HepG2 (cell line): ENCODE data around the gene ATR. TPM values are rescaled to one million over a fixed set of nuclear protein-coding genes. Genes with fewer than 3 reads are reported as not detected.

Experiments used
- ATAC-seq: fragments of 200-7000 bp; cut with Tn5 transposase; 3 replicates; pipeline ENCODE4 v1.9.1; 2020; ENCODE audit warnings: mild to moderate bottlenecking, moderate library complexity
- BruUV-seq: library from RNA; stranded (reverse); fragments of 400-500 nt; replicated peaks from 2 replicates; lab custom pipeline; 2021; lab: Mats Ljungman, UMichigan
- CTCF ChIA-PET: fragments of 300-600 bp; formaldehyde crosslinking; extraction: SDS; loops from one replicate; lab custom pipeline; 2021; ENCODE audit warnings: low total read pairs, inconsistent platforms, low intra/inter-chr PET ratio; lab: Yijun Ruan, JAX
- POLR2A ChIA-PET: fragments of 350-600 bp; sonication (Branson Sonifier 250); formaldehyde crosslinking; loops from one replicate; lab custom pipeline; 2020; ENCODE audit warnings: antibody characterized with exemption, inconsistent platforms; lab: Yijun Ruan, JAX
- DNase-seq: peaks from one replicate; pipeline ENCODE4 v3.0.0-alpha.2; 2015; ENCODE audit warnings: low spot score
- FAIRE-seq: peaks from 3 replicates; lab custom pipeline; 2011; peaks lifted over from hg19 to GRCh38; lab: Jason Lieb, UNC
- H2AFZ ChIP-seq: one replicate; pipeline ENCODE4 v1.6.1; 2011; ENCODE audit warnings: low read length, inconsistent platforms
- H3K27ac ChIP-seq: fragments of 300-600 bp; 3 replicates; pipeline ENCODE4 v1.8.0; 2011; ENCODE audit warnings: mixed run types, mild to moderate bottlenecking, mixed read lengths, low read length, inconsistent platforms; ENCODE audit not compliant: insufficient read depth; ENCODE audit errors: extremely low read length
- H3K27me3 ChIP-seq, 2 experiments: fragments of 200-600 bp in 1 of 2; 2 replicates in 1 of 2; 3 replicates in 1 of 2; pipeline versions ENCODE4 v1.6.0 to v1.8.0; 2011; ENCODE audit warnings: low read length in 2 of 2, mild to moderate bottlenecking in 2 of 2, moderate library complexity in 2 of 2, inconsistent platforms in 1 of 2; ENCODE audit not compliant: insufficient read depth in 2 of 2, control insufficient read depth in 1 of 2
- H3K36me3 ChIP-seq, 2 experiments: fragments of 200-600 bp in 1 of 2; replicated peaks in 1 of 2; 2 replicates in 1 of 2; 3 replicates in 1 of 2; pipeline versions ENCODE4 v1.5.1 to v1.8.0; 2011; ENCODE audit warnings: low read length in 2 of 2, inconsistent platforms in 1 of 2; ENCODE audit not compliant: insufficient read depth in 2 of 2, control insufficient read depth in 1 of 2
- H3K4me1 ChIP-seq: 2 replicates; pipeline ENCODE4 v1.5.1; 2012; ENCODE audit warnings: low read length, inconsistent platforms; ENCODE audit not compliant: insufficient read depth
- H3K4me2 ChIP-seq: 2 replicates; pipeline ENCODE4 v1.6.0; 2011; ENCODE audit warnings: low read depth, low read length, inconsistent platforms
- H3K4me3 ChIP-seq, 3 experiments: fragments of 200-600 bp in 1 of 3; sonication (generic), shearing (Covaris generic) in 1 of 3; replicated peaks in 1 of 3; 2 replicates each; pipeline ENCODE4 v1.5.1; 2011 to 2016; ENCODE audit warnings: low read length in 3 of 3, inconsistent platforms in 2 of 3, low read depth in 2 of 3, mild to moderate bottlenecking in 2 of 3, control low read depth in 1 of 3, mixed read lengths in 1 of 3; ENCODE audit not compliant: insufficient read depth in 1 of 3
- H3K79me2 ChIP-seq: one replicate; pipeline ENCODE4 v1.6.1; 2011; ENCODE audit warnings: low read length, inconsistent platforms; ENCODE audit not compliant: insufficient read depth
- H3K9ac ChIP-seq: 2 replicates; pipeline ENCODE4 v1.6.0; 2011; ENCODE audit warnings: mild to moderate bottlenecking, low read depth, low read length, inconsistent platforms; ENCODE audit not compliant: insufficient read depth
- H3K9me3 ChIP-seq: 2 replicates; pipeline ENCODE4 v1.5.1; 2012; ENCODE audit warnings: mild to moderate bottlenecking, low read length
- H4K20me1 ChIP-seq: 2 replicates; pipeline ENCODE4 v1.6.0; 2011; ENCODE audit warnings: inconsistent platforms, mild to moderate bottlenecking, low read length, moderate library complexity; ENCODE audit not compliant: insufficient read depth
- ARNT ChIP-seq: fragments of 450-650 bp; IDR thresholded peaks from 2 replicates; pipeline ENCODE4 v1.6.1; 2017
- DPF2 ChIP-seq: sonication (generic); formaldehyde crosslinking; IDR thresholded peaks from 2 replicates; pipeline ENCODE4 v1.4.0; 2020; ENCODE audit warnings: mild to moderate bottlenecking, low read depth, missing genetic modification reagents, borderline replicate concordance
- DZIP1 ChIP-seq: sonication (generic); formaldehyde crosslinking; IDR thresholded peaks from 2 replicates; pipeline ENCODE4 v1.5.0; 2020; ENCODE audit warnings: mild to moderate bottlenecking, missing genetic modification reagents
- EP300 ChIP-seq, 3 experiments: sonication (generic) in 1 of 3; formaldehyde crosslinking in 1 of 3; IDR thresholded peaks; 2 replicates each; pipeline versions ENCODE4 v1.5.1 to v1.6.1; 2011 to 2020; ENCODE audit warnings: low read depth in 2 of 3, low read length in 2 of 3, borderline replicate concordance in 1 of 3, improper control_type of control experiment in 1 of 3, mild to moderate bottlenecking in 1 of 3, missing genetic modification reagents in 1 of 3, moderate library complexity in 1 of 3
- GTF3A ChIP-seq: sonication (generic); formaldehyde crosslinking; conservative IDR thresholded peaks from 2 replicates; pipeline ENCODE4 v1.4.0; 2020; ENCODE audit warnings: mild to moderate bottlenecking, missing genetic modification reagents
- HOXA3 ChIP-seq: sonication (generic); formaldehyde crosslinking; IDR thresholded peaks from 2 replicates; pipeline ENCODE4 v1.5.0; 2020; ENCODE audit warnings: missing genetic modification reagents
- HOXA7 ChIP-seq: sonication (generic); formaldehyde crosslinking; IDR thresholded peaks from 2 replicates; pipeline ENCODE4 v1.8.1; 2022; ENCODE audit warnings: mild to moderate bottlenecking, missing genetic modification reagents, moderate library complexity
- KDM5B ChIP-seq: sonication (generic); formaldehyde crosslinking; IDR thresholded peaks from 2 replicates; pipeline ENCODE4 v1.4.0; 2020; ENCODE audit warnings: missing genetic modification reagents, mild to moderate bottlenecking, borderline replicate concordance
- NCOA2 ChIP-seq: sonication (generic); formaldehyde crosslinking; IDR thresholded peaks from 2 replicates; pipeline ENCODE4 v1.8.0; 2022; ENCODE audit warnings: inconsistent platforms
- NR2F1 ChIP-seq, 2 experiments: fragments of 450-650 bp in 1 of 2; formaldehyde crosslinking in 1 of 2; IDR thresholded peaks; 2 replicates each; pipeline versions ENCODE4 v1.5.0 to v1.6.1; 2016 to 2020; ENCODE audit warnings: mild to moderate bottlenecking in 1 of 2, missing compliant biosample characterization in 1 of 2, missing genetic modification reagents in 1 of 2, moderate library complexity in 1 of 2
- PHF8 ChIP-seq: sonication (generic); formaldehyde crosslinking; IDR thresholded peaks from 2 replicates; pipeline ENCODE4 v1.5.0; 2020; ENCODE audit warnings: missing genetic modification reagents
- RFXANK ChIP-seq: IDR thresholded peaks from 2 replicates; pipeline ENCODE4 v1.6.1; 2016
- SATB2 ChIP-seq: sonication (generic); formaldehyde crosslinking; IDR thresholded peaks from 2 replicates; pipeline ENCODE4 v1.5.0; 2020; ENCODE audit warnings: missing genetic modification reagents
- SOX13 ChIP-seq, 3 experiments: fragments of 450-650 bp in 1 of 3; sonication (generic) in 1 of 3; formaldehyde crosslinking in 1 of 3; IDR thresholded peaks in 2 of 3; conservative IDR thresholded peaks in 1 of 3; 2 replicates each; pipeline versions ENCODE4 v1.5.0 to v1.6.1; 2016 to 2020; ENCODE audit warnings: antibody characterized with exemption in 1 of 3, mild to moderate bottlenecking in 1 of 3, missing compliant biosample characterization in 1 of 3, missing genetic modification reagents in 1 of 3, moderate library complexity in 1 of 3
- ZFP82 ChIP-seq: sonication (generic); formaldehyde crosslinking; IDR thresholded peaks from 2 replicates; pipeline ENCODE4 v1.5.1; 2020; ENCODE audit warnings: mild to moderate bottlenecking, missing genetic modification reagents, borderline replicate concordance
- ZMAT5 ChIP-seq: sonication (generic); formaldehyde crosslinking; IDR thresholded peaks from 2 replicates; pipeline ENCODE4 v1.5.0; 2020; ENCODE audit warnings: mild to moderate bottlenecking, low read depth, missing genetic modification reagents, borderline replicate concordance
- ZMYM2 ChIP-seq: sonication (generic); formaldehyde crosslinking; IDR thresholded peaks from 2 replicates; pipeline ENCODE4 v1.8.0; 2022; ENCODE audit warnings: mild to moderate bottlenecking, missing genetic modification reagents
- WGBS: methylation state at CpG from one replicate; pipeline ENCODE4 v1.1.6; 2017; ENCODE audit warnings: low lambda C conversion rate; 5-methylcytosine and 5-hydroxymethylcytosine counted together
- in situ Hi-C: cut with HindIII; loops from 2 replicates; pipeline ENCODE4 v1.10.0; 2017; ENCODE audit warnings: low pct_unique_long_range_greater_than_20kb; ENCODE audit not compliant: extremely low pct_ligation_motif_present
- intact Hi-C: fragments of 100-400 bp; cut with micrococcal nuclease; formaldehyde crosslinking; loops from one replicate; pipeline ENCODE4 v1.10.0; 2022; ENCODE audit not compliant: unreplicated experiment
- polyA plus RNA-seq, 8 experiments: library from polyadenylated mRNA; depleted of rRNA in 3 of 8; stranded (reverse) in 7 of 8; unstranded in 1 of 8; fragments of >200 nt; fragmentation: Illumina TruSeq in 4 of 8; extraction: Trizol in 4 of 8; gene quantifications; 2 replicates each; pipeline versions ENCODE4 v1.2.1 to v1.2.3, GENCODE V29; 2011 to 2016; ENCODE audit warnings: low read depth in 4 of 8, missing spikeins in 1 of 8, mixed read lengths in 1 of 8; ENCODE audit not compliant: insufficient read depth in 1 of 8
- total RNA-seq, 5 experiments: library from RNA; depleted of rRNA; stranded (reverse); fragments of >200 nt; fragmentation: Illumina TruSeq; extraction: Trizol; gene quantifications; 2 replicates each; pipeline ENCODE4 v1.2.3, GENCODE V29; 2016; ENCODE audit warnings: low read depth in 1 of 5

ATR gene
- total and polyA plus RNA-seq, 2 of the 13 experiments (the other 11 are each of a cell fraction or from before 2014, with no cell fraction given) = 6.6 to 17.0 TPM

- H3K79me2 ChIP-seq = no peaks in the 10 kb centered on the region
- no TSS peak for BruUV-seq
- H3K4me3 ChIP-seq = no peak overlapping the region
- ChIA-PET CTCF (no interaction called here), POLR2A (no interaction called here)
- H3K4me1 ChIP-seq = peaks cover 9% of the 10 kb centered on the region
- in situ Hi-C loops (no loop called here), intact Hi-C loops (no loop called here)
- TF ChIP-seq PHF8 (CRISPR knock-in tag) (no peak), NR2F1 (CRISPR knock-in tag; IDR thresholded peaks at IDR 0.05) (no peak), SOX13 (IDR thresholded peaks at IDR 0.05) (no peak), SOX13 (CRISPR knock-in tag; conservative IDR thresholded peaks at IDR 0.05 in 1 of 2, IDR thresholded peaks at IDR 0.05 in 1 of 2) (no peak), HOXA7 (CRISPR knock-in tag) (no peak), NCOA2 (CRISPR knock-in tag) (no peak), ZFP82 (CRISPR knock-in tag) (no peak), ARNT (no peak), EP300 (IDR thresholded peaks at IDR 0.05; ENCODE audit: low read depth in 2 of 2, low read length in 2 of 2) (no peak), EP300 (CRISPR knock-in tag; IDR thresholded peaks at IDR 0.05; ENCODE audit: borderline replicate concordance) (no peak), ZMAT5 (CRISPR knock-in tag) (no peak), ZMYM2 (CRISPR knock-in tag) (no peak), DPF2 (no peak), SATB2 (CRISPR knock-in tag) (no peak), GTF3A (CRISPR knock-in tag) (no peak), HOXA3 (no peak), KDM5B (CRISPR knock-in tag) (no peak), RFXANK (no peak), DZIP1 (CRISPR knock-in tag) (no peak)
- H3K36me3 ChIP-seq = no peaks in the 10 kb centered on the region
- H3K9ac ChIP-seq = no peak overlapping the region
- no peak overlapping the region for H3K4me2 ChIP-seq
- FAIRE-seq (no peak), ATAC-seq (no peak), DNase-seq (no peak)
- H3K9me3 ChIP-seq = no peaks in the 10 kb centered on the region
- no peaks in the 10 kb centered on the region for H3K27me3 ChIP-seq
- no peak overlapping the region for H3K27ac ChIP-seq
- WGBS = 91% methylated on average over 2 of the region's 2 CpGs
- H4K20me1 ChIP-seq = no peaks in the 10 kb centered on the region
- H2AFZ ChIP-seq = no peak overlapping the region
Measured at GRCh38 chr3:142625153-142625440, 46.6 kb upstream of the ATR start.
